Right forelimb (tissue), 1 donor: ENCODE data around the gene CHRM5.

Experiments
- DNase-seq: peaks from one replicate; pipeline ENCODE4 v3.0.0-alpha.2; 2018

CHRM5 gene

GRCh38 chr15:34102175-34102925 lies 134.1 kb downstream of the CHRM5 start:
- no peak for DNase-seq

GRCh38 chr15:34106423-34106822 lies 138.1 kb downstream of the CHRM5 start:
- DNase-seq = no peak

- DNase-seq = no peak
Measured at GRCh38 chr15:34107315-34107714, 139.0 kb downstream of the CHRM5 start.

GRCh38 chr15:34109797-34110663 lies 141.7 kb downstream of the CHRM5 start:
- no peak for DNase-seq

GRCh38 chr15:34111488-34111887 lies 143.2 kb downstream of the CHRM5 start:
- DNase-seq = no peak

GRCh38 chr15:34114215-34114614 lies 145.9 kb downstream of the CHRM5 start:
- DNase-seq = no peak

GRCh38 chr15:34114739-34115138 lies 146.4 kb downstream of the CHRM5 start:
- no peak for DNase-seq

GRCh38 chr15:34116620-34117019 lies 148.3 kb downstream of the CHRM5 start:
- no peak for DNase-seq
